AG04449 (cell line): ENCODE results near the gene TP73.

Experiments
- CTCF ChIA-PET: fragments of 350-600 bp; formaldehyde crosslinking; extraction: SDS; loops from one replicate; lab custom pipeline; 2021; ENCODE audit warnings: antibody characterized with exemption; lab: Yijun Ruan, JAX
- POLR2A ChIA-PET: fragments of 400-600, 350-600 bp; formaldehyde crosslinking; extraction: SDS; loops from one replicate; lab custom pipeline; 2020; ENCODE audit warnings: antibody characterized with exemption, inconsistent platforms; lab: Yijun Ruan, JAX
- DNase-seq: peaks from one replicate; pipeline ENCODE4 v3.0.0-alpha.2; 2010; ENCODE audit warnings: low read depth, low spot score
- H3K4me3 ChIP-seq: 2 replicates; pipeline ENCODE4 v1.5.1; 2011; ENCODE audit warnings: low read depth, mild to moderate bottlenecking, control low read depth, low read length
- TF ChIP-seq, protein P1 (sequence below): IDR thresholded peaks from one replicate; pipeline ENCODE4 v1.5.1; 2011; ENCODE audit warnings: mild to moderate bottlenecking, moderate library complexity, low read length, control low read depth, inconsistent platforms; ENCODE audit not compliant: insufficient read depth; ENCODE audit errors: missing control alignments

The TP73 gene

DNA sequence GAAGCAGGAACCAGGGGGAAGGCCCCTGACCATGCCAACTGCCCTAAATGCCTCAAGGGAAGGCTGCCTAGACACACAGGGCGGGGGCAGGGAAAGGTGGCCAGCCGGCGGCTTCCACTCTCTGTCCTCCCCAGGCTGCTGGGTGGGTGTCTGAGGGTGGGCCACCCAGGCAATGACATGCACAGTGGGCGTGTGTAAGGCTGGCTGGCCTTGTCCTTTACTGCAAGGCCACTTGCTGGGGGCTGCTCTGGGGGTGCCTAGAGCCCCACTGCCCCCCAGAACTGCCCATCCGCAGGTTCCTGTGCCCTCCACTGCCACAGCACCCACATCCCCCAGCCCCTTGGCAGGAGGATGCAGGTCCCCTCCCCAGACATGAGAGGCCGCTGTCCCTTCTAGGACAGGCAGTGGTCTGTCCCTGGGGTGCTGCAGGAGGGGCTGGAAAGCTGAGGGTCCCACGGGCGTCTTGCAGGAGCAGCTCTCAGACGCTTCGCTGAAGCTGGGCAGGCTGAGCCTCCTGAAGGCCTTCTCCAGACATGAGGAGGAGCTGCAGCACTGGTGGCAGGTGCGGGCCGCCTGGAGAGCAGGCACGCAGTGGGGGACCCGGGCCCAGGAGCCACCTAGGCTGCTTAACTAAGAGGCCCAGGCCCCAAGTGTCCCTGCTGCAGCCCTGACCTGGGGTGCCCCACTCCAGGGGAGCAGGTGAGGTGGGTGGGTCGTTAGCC, 110.0 kb downstream of the TP73 start:
- no peak overlapping the region for H3K4me3 ChIP-seq
- CTCF ChIA-PET = no interaction called here
- POLR2A ChIA-PET = no interaction called here
- no peak for DNase-seq
- TF ChIP-seq, protein P1, sequence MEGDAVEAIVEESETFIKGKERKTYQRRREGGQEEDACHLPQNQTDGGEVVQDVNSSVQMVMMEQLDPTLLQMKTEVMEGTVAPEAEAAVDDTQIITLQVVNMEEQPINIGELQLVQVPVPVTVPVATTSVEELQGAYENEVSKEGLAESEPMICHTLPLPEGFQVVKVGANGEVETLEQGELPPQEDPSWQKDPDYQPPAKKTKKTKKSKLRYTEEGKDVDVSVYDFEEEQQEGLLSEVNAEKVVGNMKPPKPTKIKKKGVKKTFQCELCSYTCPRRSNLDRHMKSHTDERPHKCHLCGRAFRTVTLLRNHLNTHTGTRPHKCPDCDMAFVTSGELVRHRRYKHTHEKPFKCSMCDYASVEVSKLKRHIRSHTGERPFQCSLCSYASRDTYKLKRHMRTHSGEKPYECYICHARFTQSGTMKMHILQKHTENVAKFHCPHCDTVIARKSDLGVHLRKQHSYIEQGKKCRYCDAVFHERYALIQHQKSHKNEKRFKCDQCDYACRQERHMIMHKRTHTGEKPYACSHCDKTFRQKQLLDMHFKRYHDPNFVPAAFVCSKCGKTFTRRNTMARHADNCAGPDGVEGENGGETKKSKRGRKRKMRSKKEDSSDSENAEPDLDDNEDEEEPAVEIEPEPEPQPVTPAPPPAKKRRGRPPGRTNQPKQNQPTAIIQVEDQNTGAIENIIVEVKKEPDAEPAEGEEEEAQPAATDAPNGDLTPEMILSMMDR = no peak

GRCh38 chr1:3762873-3763228, 110.5 kb downstream of the TP73 start:
- TF ChIP-seq, protein P1 = no peak
- DNase-seq = no peak
- ChIA-PET POLR2A (no interaction called here), CTCF (no interaction called here)
- no peak overlapping the region for H3K4me3 ChIP-seq

DNA sequence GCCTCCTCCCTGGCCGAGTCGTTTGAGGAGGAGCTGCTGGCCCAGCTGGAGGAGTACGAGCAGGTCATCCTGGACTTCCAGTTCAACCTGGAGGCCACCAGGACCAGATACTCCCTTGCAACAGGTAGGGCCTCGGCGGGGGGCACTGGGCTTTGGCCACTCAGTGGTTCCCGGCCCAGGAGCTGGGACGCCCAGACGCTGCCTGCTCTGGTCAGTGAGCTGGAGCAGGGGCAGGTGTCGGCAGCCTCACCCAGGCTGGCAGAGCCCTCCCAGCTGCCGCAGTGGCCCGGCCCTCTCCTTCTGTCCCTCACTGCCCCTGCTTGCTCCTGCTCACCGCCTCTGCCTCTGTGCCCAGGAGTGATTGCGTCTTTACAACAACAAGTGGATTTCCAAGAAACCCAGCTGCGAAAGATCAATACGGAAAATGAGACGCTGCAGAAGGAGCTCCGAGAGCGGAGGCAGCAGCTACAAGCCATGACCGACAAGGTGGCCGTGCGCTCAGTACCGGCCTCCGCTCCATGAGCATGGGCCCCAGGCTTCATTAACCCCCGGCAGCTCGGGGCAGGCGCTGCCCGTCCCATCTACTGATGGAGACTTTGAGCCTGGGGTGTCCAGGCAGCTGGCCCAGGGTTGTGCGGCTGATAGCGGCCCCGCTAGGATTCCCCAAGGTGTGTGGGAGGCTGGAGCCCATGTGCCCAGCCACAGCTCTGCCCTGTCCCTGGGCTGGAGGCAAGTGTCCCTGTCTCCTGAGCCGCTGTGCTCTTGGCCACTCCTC, 111.2 kb downstream of the TP73 start:
- ChIA-PET POLR2A (no interaction called here), CTCF (no interaction called here)
- TF ChIP-seq, protein P1 = no peak
- H3K4me3 ChIP-seq = no peak overlapping the region
- no peak for DNase-seq

GRCh38 chr1:3767328-3767925, 115.1 kb downstream of the TP73 start:
- H3K4me3 ChIP-seq = no peak overlapping the region
- TF ChIP-seq, protein P1 = no peak
- ChIA-PET CTCF (interaction anchor here (1.9 kb wide), 1 partner anchor 43 kb away, joined by 5 read pairs; no protein-coding TSS in a partner anchor), POLR2A (no interaction called here)
- DNase-seq = no peak

- POLR2A ChIA-PET = no interaction called here
- CTCF ChIA-PET = interaction anchor here (1.5 kb wide), 1 partner anchor 44 kb away, joined by 5 read pairs; no protein-coding TSS in a partner anchor
- no peak overlapping the region for H3K4me3 ChIP-seq
- TF ChIP-seq, protein P1 = no peak
- DNase-seq = no peak
These were observed 116.6 kb downstream of the TP73 start for GRCh38 chr1:3768811-3769390.
